Duodenal mucosa (tissue), 2 donors: ENCODE results near the gene CTXND1.

Experiments
- H3K27ac ChIP-seq: one replicate; pipeline ENCODE4 v1.7.0; 2013; ENCODE audit warnings: low read depth, low read length
- H3K27me3 ChIP-seq, 2 donors: one replicate each; pipeline ENCODE4 v1.7.0; 2013; ENCODE audit warnings: low read length in 2 of 2, control low read depth in 1 of 2; ENCODE audit not compliant: insufficient read depth in 2 of 2, control insufficient read depth in 1 of 2
- H3K36me3 ChIP-seq, 2 donors: one replicate each; pipeline ENCODE4 v1.7.0; 2013; ENCODE audit warnings: low read length in 2 of 2, control low read depth in 1 of 2; ENCODE audit not compliant: insufficient read depth in 2 of 2, control insufficient read depth in 1 of 2
- H3K4me1 ChIP-seq, 2 donors: one replicate each; pipeline ENCODE4 v1.7.0; 2013; ENCODE audit warnings: low read length in 2 of 2, control low read depth in 1 of 2; ENCODE audit not compliant: insufficient read depth in 2 of 2, control insufficient read depth in 1 of 2
- H3K4me3 ChIP-seq, 2 donors: one replicate each; pipeline ENCODE4 v1.7.0; 2013; ENCODE audit warnings: low read length in 2 of 2, low read depth in 1 of 2
- H3K9ac ChIP-seq, 2 donors: one replicate each; pipeline ENCODE4 v1.7.0; 2013; ENCODE audit warnings: low read length in 2 of 2, low read depth in 1 of 2
- H3K9me3 ChIP-seq, 2 donors: one replicate each; pipeline ENCODE4 v1.7.0; 2013; ENCODE audit warnings: low read length in 2 of 2, control low read depth in 1 of 2; ENCODE audit not compliant: control insufficient read depth in 1 of 2

Gene CTXND1

GRCh38 chr15:80177156-80177555 lies 74.9 kb downstream of the CTXND1 start:
- no peaks in the 10 kb centered on the region for H3K27me3 ChIP-seq
- H3K9me3 ChIP-seq, result no peaks in the 10 kb centered on the region
- no peak overlapping the region for H3K4me3 ChIP-seq
- H3K27ac ChIP-seq, result no peak overlapping the region
- H3K36me3 ChIP-seq, result peaks cover 17 to 52% of the 10 kb centered on the region in 2 donors
- H3K9ac ChIP-seq, result no peak overlapping the region
- H3K4me1 ChIP-seq, result no peaks in the 10 kb centered on the region

GRCh38 chr15:80176443-80176842 lies 75.6 kb downstream of the CTXND1 start:
- Histone ChIP-seq H3K9ac (no peak overlapping the region), H3K4me1 (no peaks in the 10 kb centered on the region), H3K27ac (no peak overlapping the region), H3K9me3 (no peaks in the 10 kb centered on the region), H3K4me3 (no peak overlapping the region), H3K36me3 (peaks cover 16 to 45% of the 10 kb centered on the region in 2 donors), H3K27me3 (no peaks in the 10 kb centered on the region)

GRCh38 chr15:80175436-80175835 lies 76.6 kb downstream of the CTXND1 start:
- H3K4me1 ChIP-seq, result no peaks in the 10 kb centered on the region
- no peak overlapping the region for H3K27ac ChIP-seq

GRCh38 chr15:80174017-80174746 lies 77.8 kb downstream of the CTXND1 start:
- Histone ChIP-seq H3K4me1 (no peaks in the 10 kb centered on the region), H3K27ac (no peak overlapping the region), H3K4me3 (no peak overlapping the region), H3K9ac (no peak overlapping the region), H3K9me3 (no peaks in the 10 kb centered on the region), H3K27me3 (no peaks in the 10 kb centered on the region), H3K36me3 (peaks cover 12 to 24% of the 10 kb centered on the region in 2 donors)

More at GRCh38 chr15:80175436-80175835, 76.6 kb downstream of the CTXND1 start:
- Histone ChIP-seq H3K36me3 (peaks cover 12 to 35% of the 10 kb centered on the region in 2 donors), H3K27me3 (no peaks in the 10 kb centered on the region), H3K4me3 (no peak overlapping the region), H3K9ac (no peak overlapping the region), H3K9me3 (no peaks in the 10 kb centered on the region)

DNA sequence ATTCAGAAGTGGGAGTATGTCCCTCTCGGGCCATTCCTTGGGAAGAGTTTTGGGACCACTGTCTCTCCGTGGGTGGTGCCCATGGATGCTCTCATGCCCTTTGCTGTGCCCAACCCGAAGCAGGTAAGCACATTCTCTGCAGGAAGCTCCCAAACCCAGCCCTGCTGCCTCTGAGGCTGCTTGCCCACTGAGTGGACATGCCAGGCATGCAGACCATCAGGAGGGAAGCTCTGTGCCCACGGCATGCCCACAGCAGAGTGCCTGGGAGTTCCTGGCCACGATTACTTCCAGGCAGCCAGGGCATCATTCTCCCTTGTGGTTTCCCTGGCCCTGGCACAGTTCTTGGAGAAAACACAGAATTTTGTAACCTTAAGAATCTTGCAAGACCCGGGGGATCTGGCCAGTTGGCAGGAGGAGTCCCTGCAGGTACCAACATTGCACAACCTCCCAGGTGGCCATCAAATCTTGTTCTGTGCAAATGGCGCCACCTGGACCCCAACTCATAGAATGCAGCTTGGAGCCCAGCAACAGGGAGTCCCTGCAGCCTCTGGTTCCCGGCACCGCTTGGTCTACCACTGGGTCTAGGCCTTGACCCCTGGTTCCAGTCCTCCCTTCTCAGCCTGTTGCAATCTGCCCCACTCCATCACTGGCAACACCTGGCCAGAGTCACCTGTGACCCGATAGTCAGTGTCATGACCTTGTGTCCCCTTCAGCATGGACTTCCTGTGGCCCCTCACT lies 78.8 kb downstream of the CTXND1 start:
- H3K36me3 ChIP-seq, result peaks cover 17 to 28% of the 10 kb centered on the region in 2 donors
- no peaks in the 10 kb centered on the region for H3K27me3 ChIP-seq
- no peaks in the 10 kb centered on the region for H3K4me1 ChIP-seq
- H3K4me3 ChIP-seq, result no peak overlapping the region
- H3K9me3 ChIP-seq, result no peaks in the 10 kb centered on the region
- no peak overlapping the region for H3K9ac ChIP-seq
- no peak overlapping the region for H3K27ac ChIP-seq

- Histone ChIP-seq H3K36me3 (peaks cover 21 to 24% of the 10 kb centered on the region in 2 donors), H3K9me3 (no peaks in the 10 kb centered on the region), H3K27ac (no peak overlapping the region), H3K9ac (no peak overlapping the region), H3K4me1 (no peaks in the 10 kb centered on the region), H3K4me3 (no peak overlapping the region), H3K27me3 (no peaks in the 10 kb centered on the region)
Observed at GRCh38 chr15:80172401-80172800, 79.6 kb downstream of the CTXND1 start.

DNA sequence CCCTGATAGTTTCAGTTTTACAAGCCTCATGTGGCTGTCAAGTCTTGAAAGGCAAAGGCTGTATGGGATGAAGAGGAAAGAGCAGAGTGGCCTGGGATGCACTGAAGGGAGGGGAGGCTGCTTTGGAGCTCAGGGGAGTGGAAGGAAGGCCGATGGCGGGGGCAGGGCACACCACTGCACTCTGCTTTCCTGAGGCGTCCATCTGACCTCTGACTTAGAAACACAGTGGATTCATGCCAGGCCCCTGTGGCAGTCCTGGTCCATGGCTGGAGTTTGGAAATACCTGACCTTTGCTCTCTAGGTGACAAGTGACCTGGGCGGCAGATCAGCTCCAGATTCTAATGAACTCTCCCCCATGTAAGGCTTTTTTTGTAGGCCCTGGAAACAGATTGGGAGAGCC lies 80.2 kb downstream of the CTXND1 start:
- no peaks in the 10 kb centered on the region for H3K4me1 ChIP-seq
- no peak overlapping the region for H3K4me3 ChIP-seq
- H3K9me3 ChIP-seq, result no peaks in the 10 kb centered on the region
- no peak overlapping the region for H3K27ac ChIP-seq
- no peak overlapping the region for H3K9ac ChIP-seq
- no peaks in the 10 kb centered on the region for H3K27me3 ChIP-seq
- H3K36me3 ChIP-seq, result peaks cover 19 to 21% of the 10 kb centered on the region in 2 donors

- Histone ChIP-seq H3K36me3 (peaks cover 14 to 21% of the 10 kb centered on the region in 2 donors), H3K4me3 (no peak overlapping the region), H3K27ac (no peak overlapping the region)
Observed at GRCh38 chr15:80170596-80170995, 81.4 kb downstream of the CTXND1 start.

GRCh38 chr15:80169768-80170357 lies 82.2 kb downstream of the CTXND1 start:
- no peaks in the 10 kb centered on the region for H3K27me3 ChIP-seq
- peaks cover 7 to 15% of the 10 kb centered on the region in 2 donors for H3K36me3 ChIP-seq
- H3K4me3 ChIP-seq, result no peak overlapping the region
- no peaks in the 10 kb centered on the region for H3K4me1 ChIP-seq
- no peak overlapping the region for H3K9ac ChIP-seq
- H3K9me3 ChIP-seq, result no peaks in the 10 kb centered on the region
- H3K27ac ChIP-seq, result no peak overlapping the region

More at GRCh38 chr15:80170596-80170995, 81.4 kb downstream of the CTXND1 start:
- Histone ChIP-seq H3K4me1 (no peaks in the 10 kb centered on the region), H3K9me3 (no peaks in the 10 kb centered on the region), H3K9ac (no peak overlapping the region), H3K27me3 (no peaks in the 10 kb centered on the region)

DNA sequence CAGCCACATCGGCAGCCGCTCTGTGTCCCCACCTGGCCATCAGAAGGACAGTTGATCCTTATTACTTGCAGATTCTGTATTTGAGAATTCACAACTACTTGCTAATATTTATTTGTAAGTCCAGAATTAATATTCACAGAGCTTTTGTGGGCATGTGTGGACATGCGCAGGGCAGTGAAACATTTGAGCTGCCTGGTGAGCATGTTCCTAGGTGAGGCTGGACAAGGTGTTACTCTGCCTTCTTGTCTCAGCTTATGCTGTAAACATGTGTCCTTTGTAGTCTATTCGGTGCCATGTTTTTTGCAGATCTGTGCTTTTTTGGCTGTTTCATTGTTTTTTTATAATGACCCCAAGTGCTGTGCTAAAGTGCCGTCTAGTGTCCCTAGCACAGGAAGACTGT lies 83.6 kb downstream of the CTXND1 start:
- Histone ChIP-seq H3K9me3 (no peaks in the 10 kb centered on the region), H3K27ac (no peak overlapping the region), H3K27me3 (no peaks in the 10 kb centered on the region), H3K36me3 (peaks cover 9 to 14% of the 10 kb centered on the region in 2 donors), H3K9ac (no peak overlapping the region), H3K4me1 (peaks cover 0 to 1% of the 10 kb centered on the region in 2 donors), H3K4me3 (no peak overlapping the region)
